Activated CD4-positive, alpha-beta memory T cell treated with anti-CD3 and anti-CD28 coated beads for 36 hours (primary cell): Measurements from ENCODE around the gene MEI1. TPM values are rescaled to one million over a fixed set of nuclear protein-coding genes. Genes with fewer than 3 reads are reported as not detected.

Experiments used
- CTCF ChIA-PET: fragments of 350-600 bp; sonication (Branson Sonifier 250); formaldehyde crosslinking; loops from one replicate; lab custom pipeline; 2021; ENCODE audit warnings: antibody characterized with exemption, inconsistent platforms; lab: Charles Lee
- POLR2A ChIA-PET: fragments of 350-600 bp; sonication (Branson Sonifier 250); formaldehyde crosslinking; loops from one replicate; lab custom pipeline; 2021; ENCODE audit warnings: antibody characterized with exemption; lab: Charles Lee
- DNase-seq: peaks from one replicate; pipeline ENCODE4 v3.0.0-alpha.2; 2020
- H3K27ac Mint-ChIP-seq: one replicate; pipeline ENCODE4 v1.8.0; 2021; ENCODE audit warnings: mixed read lengths
- H3K27me3 Mint-ChIP-seq: one replicate; pipeline ENCODE4 v1.8.0; 2021; ENCODE audit warnings: mixed read lengths
- H3K36me3 Mint-ChIP-seq: one replicate; pipeline ENCODE4 v1.8.0; 2021; ENCODE audit warnings: mixed read lengths
- H3K4me1 Mint-ChIP-seq: one replicate; pipeline ENCODE4 v1.8.0; 2021; ENCODE audit warnings: low read depth, mixed read lengths
- H3K4me3 Mint-ChIP-seq: one replicate; pipeline ENCODE4 v1.8.0; 2021; ENCODE audit warnings: mild to moderate bottlenecking, mixed read lengths
- H3K9me3 Mint-ChIP-seq: one replicate; pipeline ENCODE4 v1.8.0; 2021; ENCODE audit warnings: mixed read lengths
- intact Hi-C: fragments of 100-400 bp; cut with micrococcal nuclease; formaldehyde crosslinking; loops from one replicate; pipeline ENCODE4 v1.15.1; 2023
- total RNA-seq, 2 experiments: library from RNA; stranded (reverse); gene quantifications; one replicate each; pipeline ENCODE4 v1.2.3, GENCODE V29; 2021

Gene MEI1
- total RNA-seq, 2 experiments from 2014 or later: 51.3 to 52.3 TPM

GRCh38 chr22:41812805-41813545, 113.7 kb downstream of the MEI1 start:
- intact Hi-C loops: no loop called here
- DNase-seq: no peak
- H3K36me3 Mint-ChIP-seq: peaks cover 12% of the 10 kb centered on the region
- no peaks in the 10 kb centered on the region for H3K9me3 Mint-ChIP-seq
- ChIA-PET CTCF (no interaction called here), POLR2A (no interaction called here)
- H3K27ac Mint-ChIP-seq: no peak overlapping the region
- no peak overlapping the region for H3K4me3 Mint-ChIP-seq
- H3K27me3 Mint-ChIP-seq: no peaks in the 10 kb centered on the region
- H3K4me1 Mint-ChIP-seq: no peaks in the 10 kb centered on the region

DNA sequence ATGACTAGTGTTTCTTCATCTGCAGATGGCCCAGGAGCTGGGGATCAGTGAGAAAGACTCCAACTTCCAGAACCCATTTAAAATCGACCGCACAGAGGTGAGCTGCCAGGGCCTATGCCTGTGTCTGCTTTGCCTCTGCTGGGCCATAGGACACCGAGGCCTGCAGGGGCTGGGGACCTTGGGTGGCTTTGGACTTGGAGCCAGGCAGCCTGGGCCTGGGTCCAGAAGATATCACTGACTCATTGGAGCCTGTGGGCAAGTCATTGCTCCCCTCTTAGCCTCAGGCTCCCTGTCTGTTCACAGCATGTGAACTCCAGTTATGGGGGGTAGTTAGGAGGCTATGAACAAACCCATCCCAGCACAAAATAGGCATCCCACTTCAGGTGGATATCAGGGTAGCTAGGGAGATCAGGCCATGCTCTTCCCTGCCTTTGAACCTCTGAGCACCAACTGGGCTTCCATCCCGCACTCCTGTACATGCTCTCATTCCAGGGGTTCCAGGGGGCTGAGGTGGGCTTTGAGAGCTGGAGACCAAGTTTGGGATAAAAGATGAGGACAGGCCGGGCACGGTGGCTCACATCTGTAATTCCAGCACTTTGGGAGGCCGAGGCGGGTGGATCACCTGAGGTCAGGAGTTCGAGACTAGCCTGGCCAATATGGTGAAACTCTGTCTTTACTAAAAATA, 114.6 kb downstream of the MEI1 start:
- H3K4me1 Mint-ChIP-seq: no peaks in the 10 kb centered on the region
- H3K4me3 Mint-ChIP-seq: no peak overlapping the region
- DNase-seq: no peak
- POLR2A ChIA-PET: no interaction called here
- CTCF ChIA-PET: interaction anchor here (0.6 kb wide), 1 partner anchor 687 kb away, joined by 3 read pairs; no protein-coding TSS in a partner anchor
- H3K36me3 Mint-ChIP-seq: peaks cover 12% of the 10 kb centered on the region
- no peak overlapping the region for H3K27ac Mint-ChIP-seq
- H3K27me3 Mint-ChIP-seq: no peaks in the 10 kb centered on the region
- no peaks in the 10 kb centered on the region for H3K9me3 Mint-ChIP-seq
- intact Hi-C loops: no loop called here

GRCh38 chr22:41815716-41816115, 116.4 kb downstream of the MEI1 start:
- peaks cover 5% of the 10 kb centered on the region for H3K36me3 Mint-ChIP-seq
- H3K4me3 Mint-ChIP-seq: no peak overlapping the region
- ChIA-PET POLR2A (no interaction called here), CTCF (interaction anchor here (0.7 kb wide), 1 partner anchor 81 kb away, joined by 3 read pairs; no protein-coding TSS in a partner anchor)
- no peaks in the 10 kb centered on the region for H3K9me3 Mint-ChIP-seq
- intact Hi-C loops: no loop called here
- no peak overlapping the region for H3K27ac Mint-ChIP-seq
- H3K4me1 Mint-ChIP-seq: no peaks in the 10 kb centered on the region
- DNase-seq: no peak
- no peaks in the 10 kb centered on the region for H3K27me3 Mint-ChIP-seq

GRCh38 chr22:41816241-41816640, 116.9 kb downstream of the MEI1 start:
- no peak overlapping the region for H3K4me3 Mint-ChIP-seq
- H3K36me3 Mint-ChIP-seq: peaks cover 5% of the 10 kb centered on the region
- ChIA-PET CTCF (interaction anchor here (1.3 kb wide), 1 partner anchor 125 kb away, joined by 3 read pairs; no protein-coding TSS in a partner anchor), POLR2A (no interaction called here)
- intact Hi-C loops: no loop called here
- no peak overlapping the region for H3K27ac Mint-ChIP-seq
- H3K27me3 Mint-ChIP-seq: no peaks in the 10 kb centered on the region
- no peaks in the 10 kb centered on the region for H3K9me3 Mint-ChIP-seq
- DNase-seq: no peak
- H3K4me1 Mint-ChIP-seq: no peaks in the 10 kb centered on the region

DNA sequence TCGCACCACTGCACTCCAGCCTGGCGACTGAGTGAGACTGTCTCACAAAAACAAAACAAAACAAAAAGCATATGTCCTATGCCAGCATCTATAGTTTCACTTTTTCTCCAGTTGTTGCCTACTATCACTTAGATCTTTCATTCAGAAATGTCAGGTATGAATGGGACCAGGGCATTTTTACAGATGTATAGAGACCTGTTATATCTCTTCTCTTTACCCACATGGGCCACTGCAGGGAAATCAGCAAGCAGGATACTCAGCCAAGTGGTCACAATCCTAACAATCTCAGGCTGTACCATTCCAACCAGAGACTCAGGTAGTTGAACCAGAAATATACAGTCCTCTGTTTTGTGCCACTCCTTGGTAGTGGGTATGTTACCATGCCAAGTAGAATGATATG, 117.6 kb downstream of the MEI1 start:
- no peaks in the 10 kb centered on the region for H3K9me3 Mint-ChIP-seq
- no peaks in the 10 kb centered on the region for H3K27me3 Mint-ChIP-seq
- H3K36me3 Mint-ChIP-seq: peaks cover 5% of the 10 kb centered on the region
- H3K4me3 Mint-ChIP-seq: no peak overlapping the region
- ChIA-PET POLR2A (no interaction called here), CTCF (interaction anchor here (1.3 kb wide), 1 partner anchor 124 kb away, joined by 3 read pairs; no protein-coding TSS in a partner anchor)
- peaks cover 5% of the 10 kb centered on the region for H3K4me1 Mint-ChIP-seq
- no peak for DNase-seq
- intact Hi-C loops: no loop called here
- no peak overlapping the region for H3K27ac Mint-ChIP-seq

DNA sequence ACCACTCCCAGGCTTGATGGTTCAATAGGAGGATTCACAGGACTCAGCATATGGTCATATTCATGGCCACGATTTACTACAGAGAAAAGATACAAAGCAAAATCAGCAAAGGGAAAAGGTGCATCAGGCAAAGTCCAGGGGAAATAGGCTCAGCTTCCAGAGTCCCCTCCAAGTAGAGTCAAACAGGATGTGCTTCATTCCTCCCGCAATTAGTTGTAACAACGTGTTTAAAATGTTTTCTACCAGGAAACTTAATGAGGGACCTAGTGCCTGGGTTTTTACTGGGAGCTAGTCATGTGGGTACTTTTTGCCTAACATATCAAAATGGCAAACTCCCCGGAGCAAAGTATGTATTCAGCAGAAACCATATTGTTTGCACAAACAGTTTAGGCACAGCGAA, 118.7 kb downstream of the MEI1 start:
- ChIA-PET POLR2A (no interaction called here), CTCF (no interaction called here)
- Mint-ChIP-seq H3K36me3 (peaks cover 6% of the 10 kb centered on the region), H3K4me3 (no peak overlapping the region), H3K27ac (no peak overlapping the region), H3K9me3 (no peaks in the 10 kb centered on the region), H3K27me3 (no peaks in the 10 kb centered on the region), H3K4me1 (peaks cover 16% of the 10 kb centered on the region)
- DNase-seq: no peak
- intact Hi-C loops: no loop called here

DNA sequence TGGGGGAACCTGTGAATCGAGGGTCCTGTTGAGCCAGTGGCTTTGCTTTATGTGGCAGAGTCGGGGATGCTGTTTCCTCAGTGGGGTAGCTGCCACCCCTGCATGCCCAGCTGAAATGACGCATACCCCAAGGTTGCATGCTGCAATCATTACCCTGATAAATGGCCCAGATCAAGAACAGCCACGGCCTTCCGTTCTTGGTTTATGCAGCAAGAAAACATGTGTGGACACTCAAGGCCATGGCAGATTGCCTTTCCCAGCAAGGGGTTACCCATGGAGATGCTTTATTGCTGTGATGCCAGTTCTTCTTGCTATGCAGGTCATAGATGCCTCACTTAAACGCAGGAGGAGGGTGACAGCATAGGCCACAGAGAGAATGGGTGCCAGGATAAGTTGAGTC, 119.3 kb downstream of the MEI1 start:
- CTCF ChIA-PET: no interaction called here
- no peak overlapping the region for H3K4me3 Mint-ChIP-seq
- no peak overlapping the region for H3K27ac Mint-ChIP-seq
- no peaks in the 10 kb centered on the region for H3K9me3 Mint-ChIP-seq
- peaks cover 7% of the 10 kb centered on the region for H3K36me3 Mint-ChIP-seq
- intact Hi-C loops: no loop called here
- no peak for DNase-seq
- POLR2A ChIA-PET: no interaction called here
- peaks cover 21% of the 10 kb centered on the region for H3K4me1 Mint-ChIP-seq
- H3K27me3 Mint-ChIP-seq: no peaks in the 10 kb centered on the region

GRCh38 chr22:41819257-41819656, 120.0 kb downstream of the MEI1 start:
- Mint-ChIP-seq H3K4me1 (peaks cover 27% of the 10 kb centered on the region), H3K4me3 (no peak overlapping the region), H3K27me3 (no peaks in the 10 kb centered on the region), H3K36me3 (peaks cover 7% of the 10 kb centered on the region), H3K9me3 (no peaks in the 10 kb centered on the region), H3K27ac (no peak overlapping the region)
- ChIA-PET CTCF (no interaction called here), POLR2A (no interaction called here)
- intact Hi-C loops: no loop called here
- DNase-seq: no peak

DNA sequence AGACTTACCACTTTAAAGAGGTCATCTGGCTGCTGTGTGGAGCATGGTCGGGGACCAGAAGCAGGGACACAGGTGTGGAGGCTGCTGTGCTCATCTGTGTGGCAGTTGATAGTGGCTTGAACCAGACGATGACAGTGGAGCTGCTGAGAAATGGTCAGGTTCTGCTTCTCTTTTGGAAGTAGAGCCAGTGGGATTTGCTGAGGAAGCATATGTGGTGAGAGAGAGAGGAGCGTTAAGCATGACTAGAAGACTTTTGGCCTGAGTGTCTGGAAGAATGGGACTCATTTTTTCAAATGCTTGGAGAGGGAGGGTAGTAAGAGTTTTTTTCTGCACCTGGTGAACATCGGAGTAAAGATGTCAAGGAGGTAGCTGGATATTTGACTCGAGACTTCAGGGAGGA, 121.1 kb downstream of the MEI1 start:
- CTCF ChIA-PET: interaction anchor here (1.0 to 2.1 kb wide), 3 partner anchors 52 to 123 kb away, joined by 4 to 6 read pairs (median 5); no protein-coding TSS in a partner anchor
- peaks cover 11% of the 10 kb centered on the region for H3K36me3 Mint-ChIP-seq
- POLR2A ChIA-PET: no interaction called here
- no peak for DNase-seq
- no peaks in the 10 kb centered on the region for H3K27me3 Mint-ChIP-seq
- H3K9me3 Mint-ChIP-seq: no peaks in the 10 kb centered on the region
- peaks cover 29% of the 10 kb centered on the region for H3K4me1 Mint-ChIP-seq
- no peak overlapping the region for H3K4me3 Mint-ChIP-seq
- intact Hi-C loops: no loop called here
- H3K27ac Mint-ChIP-seq: no peak overlapping the region

GRCh38 chr22:41821471-41822316, 122.4 kb downstream of the MEI1 start:
- peaks cover 13% of the 10 kb centered on the region for H3K36me3 Mint-ChIP-seq
- H3K4me1 Mint-ChIP-seq: peaks cover 32% of the 10 kb centered on the region
- no peak overlapping the region for H3K4me3 Mint-ChIP-seq
- H3K27ac Mint-ChIP-seq: peak overlapping the region; percentile 82
- intact Hi-C loops: loop anchor here (1.0 kb wide), 2 partner anchors 38 to 120 kb away; no protein-coding TSS in a partner anchor
- ChIA-PET POLR2A (interaction anchor here (0.6 to 1.7 kb wide), 4 partner anchors 11 to 119 kb away, joined by 3 to 7 read pairs (median 5); partner anchors contain the start of genes CCDC134 and SREBF2), CTCF (interaction anchor here (0.7 to 2.1 kb wide), 14 partner anchors 10 to 135 kb away, joined by 3 to 18 read pairs (median 6); partner anchors contain the start of genes CCDC134, SREBF2 and TNFRSF13C)
- H3K27me3 Mint-ChIP-seq: no peaks in the 10 kb centered on the region
- no peaks in the 10 kb centered on the region for H3K9me3 Mint-ChIP-seq
- DNase-seq: no peak

DNA sequence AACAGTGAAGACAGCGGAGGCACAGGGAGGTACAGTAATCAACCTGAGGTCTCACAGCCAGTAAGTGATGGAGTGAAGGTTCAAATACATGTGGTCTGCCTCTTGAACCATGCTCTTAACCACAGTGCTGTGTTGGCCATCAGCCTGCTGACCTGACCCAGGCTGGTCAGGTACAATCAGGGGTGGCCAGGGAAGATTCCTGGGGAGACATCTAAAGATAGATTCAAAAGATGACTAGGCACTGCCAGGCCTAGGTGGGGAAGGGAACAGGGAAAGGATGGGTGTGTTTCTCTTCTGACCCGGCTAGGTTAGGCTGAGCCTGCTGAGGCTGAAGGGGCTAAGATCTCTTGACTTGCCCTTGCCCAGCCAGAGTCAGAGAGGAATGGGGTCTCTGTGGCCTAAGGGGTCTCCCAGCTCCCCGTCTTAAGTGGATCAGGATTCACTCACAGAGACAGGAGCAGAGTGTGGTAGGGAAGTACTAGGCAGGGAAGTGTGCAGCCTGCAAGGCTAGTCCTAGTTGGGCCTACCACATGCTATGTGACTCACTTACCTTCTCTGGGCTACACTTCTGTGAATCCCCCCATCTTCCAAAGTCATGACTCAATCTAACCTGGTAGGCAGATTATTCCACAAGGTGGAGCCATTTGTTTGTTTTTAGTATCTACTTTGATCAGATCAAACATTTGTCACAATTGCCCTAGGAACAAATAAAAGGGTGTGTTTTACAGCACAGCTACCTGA, 123.2 kb downstream of the MEI1 start:
- peaks cover 13% of the 10 kb centered on the region for H3K36me3 Mint-ChIP-seq
- CTCF ChIA-PET: interaction anchor here (0.6 to 2.1 kb wide), 17 partner anchors 9 to 155 kb away, joined by 3 to 18 read pairs (median 5); partner anchors contain the start of genes CCDC134, SREBF2 and TNFRSF13C
- H3K4me1 Mint-ChIP-seq: peaks cover 39% of the 10 kb centered on the region
- intact Hi-C loops: loop anchor here (1.0 kb wide), 3 partner anchors 37 to 119 kb away; no protein-coding TSS in a partner anchor
- POLR2A ChIA-PET: interaction anchor here (0.6 to 1.7 kb wide), 6 partner anchors 11 to 118 kb away, joined by 3 to 7 read pairs (median 5); partner anchors contain the start of genes CCDC134 and SREBF2
- peak overlapping the region; percentile 82 for H3K27ac Mint-ChIP-seq
- no peaks in the 10 kb centered on the region for H3K9me3 Mint-ChIP-seq
- H3K27me3 Mint-ChIP-seq: no peaks in the 10 kb centered on the region
- no peak overlapping the region for H3K4me3 Mint-ChIP-seq
- peak; percentile 46 for DNase-seq
